ENCODE data around the gene FUZ.

The FUZ gene

DNA sequence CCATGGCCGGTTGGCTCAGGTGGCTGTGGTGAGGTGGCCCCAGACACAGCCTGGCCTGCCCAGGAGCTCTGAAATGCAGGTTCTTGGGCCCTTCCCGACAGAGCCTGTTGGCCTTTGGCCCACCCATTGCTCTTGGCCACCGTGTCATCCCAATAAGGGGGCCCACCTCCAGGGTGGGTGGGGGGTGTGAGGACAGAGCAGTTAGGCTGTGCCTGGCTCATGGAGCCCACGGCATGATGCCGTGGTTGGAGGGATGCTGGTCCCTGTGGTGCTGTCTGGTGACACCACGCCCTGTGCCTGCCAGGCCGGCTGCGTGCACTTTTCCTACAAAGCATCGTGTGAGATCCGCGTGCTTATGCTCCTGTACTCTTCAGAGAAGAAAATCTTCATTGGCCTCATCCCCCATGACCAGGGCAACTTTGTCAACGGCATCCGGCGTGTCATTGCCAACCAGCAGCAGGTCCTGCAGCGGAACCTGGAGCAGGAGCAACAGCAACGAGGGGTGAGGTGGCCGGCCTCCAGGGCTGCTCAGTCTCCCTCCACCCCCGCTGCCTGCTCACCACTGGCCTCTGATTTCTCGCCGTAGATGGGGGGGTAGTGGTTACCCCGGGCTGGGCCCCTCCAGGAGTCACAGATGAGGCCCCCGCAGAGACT lies 46.7 kb upstream of the FUZ start:
- H3K4me1 ChIP-seq (ENCODE audit: insufficient read depth, insufficient read length), result peaks cover 30% of the 10 kb centered on the region
- DNase-seq (ENCODE audit: low read depth, low spot score), result no peak
- H3K27me3 ChIP-seq (ENCODE audit: insufficient read depth, insufficient read length), result no peaks in the 10 kb centered on the region
- no peak overlapping the region for H3K4me3 ChIP-seq (ENCODE audit: insufficient read length, low read depth)
- no peaks in the 10 kb centered on the region for H3K9me3 ChIP-seq (ENCODE audit: insufficient read depth, low read length)
- no peak overlapping the region for H3K9ac ChIP-seq (ENCODE audit: insufficient read length, low read depth)
- TF ChIP-seq SUZ12 (IDR thresholded peaks at IDR 0.05; ENCODE audit: extremely low read depth, insufficient read depth, insufficient read length), result no peak
- TF ChIP-seq YY1 (IDR thresholded peaks at IDR 0.05; ENCODE audit: insufficient read depth, insufficient read length), result no peak
- TF ChIP-seq ZNF274 (IDR thresholded peaks at IDR 0.05; ENCODE audit: low read depth, low read length), result no peak
- H3K36me3 ChIP-seq (ENCODE audit: insufficient read depth, insufficient read length, low read length), result peaks cover 92% of the 10 kb centered on the region

DNA sequence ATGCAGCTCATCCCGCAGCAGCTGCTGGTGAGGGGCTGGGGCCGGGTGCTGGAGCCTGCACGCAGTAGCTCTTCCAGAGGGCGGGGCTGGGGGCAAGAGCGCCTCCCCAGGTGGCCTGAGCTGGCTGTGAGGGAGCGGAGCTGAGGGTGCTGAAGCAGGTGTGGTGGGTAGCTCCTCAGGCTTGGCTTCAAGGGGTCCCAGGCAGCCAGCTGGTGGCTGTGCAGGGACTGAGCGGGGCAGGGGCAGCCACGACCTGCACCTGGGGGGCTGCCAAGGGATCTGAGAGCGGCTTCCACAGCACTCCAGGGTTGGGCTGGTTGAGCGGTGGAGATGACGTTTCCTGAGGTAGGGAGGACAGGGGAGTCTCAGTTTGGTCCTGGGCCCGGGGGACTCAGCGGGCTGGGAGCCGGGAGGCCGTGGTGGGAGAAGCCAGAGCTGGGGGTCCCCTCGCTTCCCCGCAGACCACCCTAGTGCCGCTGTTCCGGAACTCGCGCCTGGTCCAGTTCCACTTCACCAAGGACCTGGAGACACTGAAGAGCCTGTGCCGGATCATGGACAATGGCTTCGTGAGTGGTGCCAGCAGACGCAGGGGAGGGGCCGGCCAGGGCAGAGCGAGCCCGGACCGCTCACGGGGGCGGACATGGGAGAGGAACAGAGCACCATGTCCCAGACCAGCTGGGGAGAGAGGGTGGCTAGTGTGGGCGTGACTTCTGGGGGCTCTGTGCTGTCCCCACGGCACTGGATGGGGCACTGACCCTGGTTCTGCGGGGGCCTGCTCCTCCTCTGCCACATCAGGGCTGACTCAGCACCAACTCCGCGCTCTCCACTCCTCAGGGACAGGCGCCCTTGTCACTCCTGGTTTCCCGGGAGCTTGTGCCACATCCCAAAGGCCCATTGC lies 45.2 kb upstream of the FUZ start:
- H3K4me3 ChIP-seq (ENCODE audit: insufficient read length, low read depth), result no peak overlapping the region
- no peaks in the 10 kb centered on the region for H3K9me3 ChIP-seq (ENCODE audit: insufficient read depth, low read length)
- H3K27me3 ChIP-seq (ENCODE audit: insufficient read depth, insufficient read length), result no peaks in the 10 kb centered on the region
- H3K4me1 ChIP-seq (ENCODE audit: insufficient read depth, insufficient read length), result peaks cover 22% of the 10 kb centered on the region
- no peak for DNase-seq (ENCODE audit: low read depth, low spot score)
- H3K9ac ChIP-seq (ENCODE audit: insufficient read length, low read depth), result no peak overlapping the region
- H3K36me3 ChIP-seq (ENCODE audit: insufficient read depth, insufficient read length, low read length), result peaks cover 88% of the 10 kb centered on the region
- TF ChIP-seq SUZ12 (IDR thresholded peaks at IDR 0.05; ENCODE audit: extremely low read depth, insufficient read depth, insufficient read length) (no peak), ZNF274 (IDR thresholded peaks at IDR 0.05; ENCODE audit: low read depth, low read length) (no peak), YY1 (IDR thresholded peaks at IDR 0.05; ENCODE audit: insufficient read depth, insufficient read length) (no peak)

DNA sequence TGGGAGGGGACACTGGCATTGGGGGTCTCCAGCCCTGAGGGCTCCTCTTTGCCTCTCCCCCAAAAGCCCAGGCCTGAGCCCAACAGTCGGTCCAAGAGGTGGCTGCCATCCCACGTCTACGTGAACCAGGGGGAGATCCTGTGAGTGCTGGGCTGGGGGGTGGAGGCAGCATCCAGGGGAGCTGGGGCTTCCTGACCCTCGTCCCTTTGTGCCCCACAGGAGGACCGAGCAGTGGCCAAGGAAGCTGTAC lies 44.7 kb upstream of the FUZ start:
- DNase-seq (ENCODE audit: low read depth, low spot score), result no peak
- H3K27me3 ChIP-seq (ENCODE audit: insufficient read depth, insufficient read length), result no peaks in the 10 kb centered on the region
- no peak overlapping the region for H3K9ac ChIP-seq (ENCODE audit: insufficient read length, low read depth)
- no peak for TF ChIP-seq YY1 (IDR thresholded peaks at IDR 0.05; ENCODE audit: insufficient read depth, insufficient read length)
- no peaks in the 10 kb centered on the region for H3K9me3 ChIP-seq (ENCODE audit: insufficient read depth, low read length)
- peaks cover 86% of the 10 kb centered on the region for H3K36me3 ChIP-seq (ENCODE audit: insufficient read depth, insufficient read length, low read length)
- peaks cover 22% of the 10 kb centered on the region for H3K4me1 ChIP-seq (ENCODE audit: insufficient read depth, insufficient read length)
- no peak overlapping the region for H3K4me3 ChIP-seq (ENCODE audit: insufficient read length, low read depth)

DNA sequence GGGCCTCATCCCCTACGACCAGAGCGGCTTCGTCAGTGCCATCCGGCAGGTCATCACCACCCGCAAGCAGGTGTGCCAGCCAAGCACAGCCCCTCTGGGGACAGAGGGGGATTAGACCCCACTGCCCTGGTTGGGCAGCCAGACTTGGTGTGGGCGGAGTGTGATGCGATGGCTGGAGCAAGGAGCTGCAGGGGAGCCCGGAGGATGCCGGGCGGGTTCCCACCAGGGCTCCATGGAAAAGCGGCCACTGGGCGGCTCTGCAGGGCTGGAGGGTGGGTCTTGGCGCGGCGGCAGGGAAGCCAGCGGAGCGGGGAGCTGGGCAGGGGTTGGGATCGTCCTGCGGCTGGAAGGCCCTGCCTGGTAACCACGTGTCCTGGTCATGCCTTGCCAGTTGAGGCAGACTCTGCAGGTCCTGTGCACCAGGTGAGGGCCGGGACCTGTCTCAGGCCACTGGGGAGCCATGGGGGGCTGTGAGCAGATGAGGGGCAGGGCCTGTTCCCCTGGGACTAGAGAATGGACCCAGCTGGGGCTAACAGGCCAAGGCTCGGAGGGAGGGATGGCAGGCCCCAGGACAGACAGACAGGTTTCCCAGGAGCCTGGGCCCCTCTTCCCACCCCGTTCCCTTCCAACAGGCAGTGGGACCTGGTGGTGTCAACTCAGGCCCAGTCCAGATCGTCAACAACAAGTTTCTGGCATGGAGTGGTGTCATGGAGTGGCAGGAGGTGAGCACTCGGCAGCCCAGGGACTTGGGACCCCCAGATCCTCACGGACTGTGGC lies 44.2 kb upstream of the FUZ start:
- peaks cover 86% of the 10 kb centered on the region for H3K36me3 ChIP-seq (ENCODE audit: insufficient read depth, insufficient read length, low read length)
- no peaks in the 10 kb centered on the region for H3K27me3 ChIP-seq (ENCODE audit: insufficient read depth, insufficient read length)
- H3K9ac ChIP-seq (ENCODE audit: insufficient read length, low read depth), result no peak overlapping the region
- DNase-seq (ENCODE audit: low read depth, low spot score), result no peak
- TF ChIP-seq YY1 (IDR thresholded peaks at IDR 0.05; ENCODE audit: insufficient read depth, insufficient read length) (no peak), ZNF274 (IDR thresholded peaks at IDR 0.05; ENCODE audit: low read depth, low read length) (no peak), SUZ12 (IDR thresholded peaks at IDR 0.05; ENCODE audit: extremely low read depth, insufficient read depth, insufficient read length) (no peak)
- H3K9me3 ChIP-seq (ENCODE audit: insufficient read depth, low read length), result no peaks in the 10 kb centered on the region
- no peak overlapping the region for H3K4me3 ChIP-seq (ENCODE audit: insufficient read length, low read depth)
- H3K4me1 ChIP-seq (ENCODE audit: insufficient read depth, insufficient read length), result peaks cover 25% of the 10 kb centered on the region

DNA sequence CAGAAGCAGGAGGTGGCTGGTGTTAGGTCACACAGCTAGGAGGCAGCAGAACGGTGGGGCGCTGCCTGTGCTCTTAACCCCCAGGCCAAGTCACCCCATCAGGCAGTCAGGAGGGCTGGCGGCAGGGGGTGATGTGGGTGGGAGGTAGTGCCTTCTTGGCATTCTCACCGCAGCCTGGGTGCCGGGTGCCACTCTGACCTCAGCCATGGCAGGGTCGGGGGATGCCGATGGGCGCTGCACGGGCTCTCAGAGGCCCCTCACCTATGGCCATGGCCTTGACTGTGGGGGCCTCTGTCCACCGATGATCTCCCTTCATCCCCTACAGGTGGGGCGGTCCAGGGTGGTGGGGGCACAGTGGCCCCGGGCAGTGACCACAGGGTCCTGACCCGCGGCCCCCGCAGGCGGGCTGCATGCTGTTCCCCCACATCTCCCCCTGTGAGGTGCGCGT lies 43.5 kb upstream of the FUZ start:
- TF ChIP-seq YY1 (IDR thresholded peaks at IDR 0.05; ENCODE audit: insufficient read depth, insufficient read length) (no peak), ZNF274 (IDR thresholded peaks at IDR 0.05; ENCODE audit: low read depth, low read length) (no peak), SUZ12 (IDR thresholded peaks at IDR 0.05; ENCODE audit: extremely low read depth, insufficient read depth, insufficient read length) (no peak)
- Histone ChIP-seq H3K4me3 (ENCODE audit: insufficient read length, low read depth) (no peak overlapping the region), H3K36me3 (ENCODE audit: insufficient read depth, insufficient read length, low read length) (peaks cover 83% of the 10 kb centered on the region), H3K9me3 (ENCODE audit: insufficient read depth, low read length) (no peaks in the 10 kb centered on the region), H3K27me3 (ENCODE audit: insufficient read depth, insufficient read length) (no peaks in the 10 kb centered on the region), H3K9ac (ENCODE audit: insufficient read length, low read depth) (no peak overlapping the region), H3K4me1 (ENCODE audit: insufficient read depth, insufficient read length) (peaks cover 24% of the 10 kb centered on the region)
- DNase-seq (ENCODE audit: low read depth, low spot score), result no peak

DNA sequence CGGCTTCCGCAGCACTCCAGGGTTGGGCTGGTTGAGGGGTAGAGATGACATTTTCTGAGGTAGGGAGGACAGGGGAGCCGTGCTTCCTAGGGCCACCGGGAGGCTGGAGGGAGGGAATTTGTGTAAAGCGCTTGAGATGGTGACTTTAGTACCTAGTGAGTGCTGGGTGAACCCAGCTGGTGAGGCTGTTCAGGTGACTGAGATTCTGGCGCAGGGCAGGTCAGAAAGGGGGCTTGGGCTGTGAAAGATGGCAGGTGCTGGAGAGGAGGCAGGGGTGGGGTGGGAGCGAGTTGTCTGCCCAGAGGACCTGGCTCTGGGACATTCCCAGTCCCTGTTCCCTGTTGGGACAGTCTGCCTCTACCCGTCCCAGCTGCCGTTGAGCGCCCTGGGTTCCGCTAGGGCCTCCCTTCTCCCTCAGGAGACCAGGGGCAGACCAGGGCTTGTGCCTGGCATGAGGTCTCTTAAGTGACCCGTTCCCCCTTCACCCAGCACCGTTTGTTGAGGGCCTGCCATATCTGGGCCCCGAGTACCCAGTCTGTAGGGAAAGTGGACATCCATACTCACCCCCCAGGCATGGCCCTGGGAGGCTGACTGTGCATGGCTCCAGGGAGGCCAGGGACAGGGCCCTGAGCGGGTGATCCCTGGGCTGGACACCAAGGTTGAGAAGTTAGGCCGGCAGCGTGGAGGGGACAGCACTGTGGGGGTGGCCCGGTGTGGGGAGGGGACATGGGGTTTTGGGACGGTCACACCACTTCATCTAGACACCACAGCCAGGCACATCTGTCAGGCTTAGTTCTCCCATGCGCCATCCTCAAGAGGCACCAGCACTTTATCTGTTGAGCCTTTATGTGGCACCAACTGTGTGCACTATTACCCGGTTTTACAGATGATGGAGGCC lies 42.8 kb upstream of the FUZ start:
- no peak overlapping the region for H3K9ac ChIP-seq (ENCODE audit: insufficient read length, low read depth)
- H3K36me3 ChIP-seq (ENCODE audit: insufficient read depth, insufficient read length, low read length), result peaks cover 78% of the 10 kb centered on the region
- peaks cover 23% of the 10 kb centered on the region for H3K4me1 ChIP-seq (ENCODE audit: insufficient read depth, insufficient read length)
- TF ChIP-seq YY1 (IDR thresholded peaks at IDR 0.05; ENCODE audit: insufficient read depth, insufficient read length), result no peak
- TF ChIP-seq ZNF274 (IDR thresholded peaks at IDR 0.05; ENCODE audit: low read depth, low read length), result no peak
- TF ChIP-seq SUZ12 (IDR thresholded peaks at IDR 0.05; ENCODE audit: extremely low read depth, insufficient read depth, insufficient read length), result no peak
- no peaks in the 10 kb centered on the region for H3K27me3 ChIP-seq (ENCODE audit: insufficient read depth, insufficient read length)
- no peaks in the 10 kb centered on the region for H3K9me3 ChIP-seq (ENCODE audit: insufficient read depth, low read length)
- no peak for DNase-seq (ENCODE audit: low read depth, low spot score)
- H3K4me3 ChIP-seq (ENCODE audit: insufficient read length, low read depth), result no peak overlapping the region
